SK-N-SH (cell line): Measurements from ENCODE around the gene CASKIN1. TPM values are rescaled to one million over a fixed set of nuclear protein-coding genes. Genes with fewer than 3 reads are reported as not detected.
"Not testable (repeated sequence)": the region's sequence is repeated elsewhere in the genome, so short reads cannot be mapped to it uniquely, and the experiment has no call there.

Experiments used
- CTCF ChIA-PET: fragments of 300-600, 350-600 bp; formaldehyde crosslinking; extraction: SDS; loops from one replicate; lab custom pipeline; 2021; lab: Yijun Ruan, JAX
- POLR2A ChIA-PET: fragments of 350-600 bp; sonication (Branson Sonifier 250); formaldehyde crosslinking; extraction: SDS; loops from one replicate; lab custom pipeline; 2020; ENCODE audit warnings: antibody characterized with exemption, inconsistent platforms; lab: Yijun Ruan, JAX
- DNase-seq: peaks from one replicate; pipeline ENCODE4 v3.0.0; 2012
- H2AFZ ChIP-seq: fragments of 200-600 bp; sonication (generic); 2 replicates; pipeline ENCODE4 v1.8.1; 2016; ENCODE audit warnings: antibody characterized with exemption, mild to moderate bottlenecking, low read depth
- H3F3A ChIP-seq: fragments of 200-600 bp; sonication (generic); replicated peaks from 2 replicates; pipeline ENCODE3; 2016; ENCODE audit warnings: antibody characterized with exemption, mild to moderate bottlenecking; ENCODE audit not compliant: insufficient read depth
- H3K27ac ChIP-seq, 2 experiments: fragments of 200-500 bp in 1 of 2; fragments of 200-600 bp in 1 of 2; sonication (Bioruptor generic) in 1 of 2; sonication (generic), shearing (Covaris generic) in 1 of 2; 2 replicates each; pipeline versions ENCODE4 v1.5.1 to v1.6.1; 2014 to 2016; ENCODE audit warnings: low read depth in 2 of 2, inconsistent platforms in 1 of 2, low read length in 1 of 2, mild to moderate bottlenecking in 1 of 2, mixed read lengths in 1 of 2
- H3K27me3 ChIP-seq: fragments of 200-600 bp; sonication (generic), shearing (Covaris generic); 2 replicates; pipeline ENCODE4 v1.6.1; 2016; ENCODE audit warnings: mixed run types; ENCODE audit not compliant: insufficient read depth
- H3K36me3 ChIP-seq, 2 experiments: fragments of 200-500 bp in 1 of 2; fragments of 200-600 bp in 1 of 2; sonication (Bioruptor generic) in 1 of 2; sonication (generic) in 1 of 2; replicated peaks in 1 of 2; 2 replicates each; pipeline versions ENCODE3 to v1.5.1; 2014 to 2016; ENCODE audit warnings: low read length in 1 of 2, mild to moderate bottlenecking in 1 of 2; ENCODE audit not compliant: insufficient read depth in 2 of 2, control insufficient read depth in 1 of 2
- H3K4me1 ChIP-seq, 2 experiments: fragments of 200-500 bp in 1 of 2; fragments of 200-600 bp in 1 of 2; sonication (Bioruptor generic) in 1 of 2; sonication (generic), shearing (Covaris generic) in 1 of 2; 2 replicates each; pipeline versions ENCODE4 v1.5.1 to v1.6.1; 2014 to 2016; ENCODE audit warnings: low read depth in 1 of 2, low read length in 1 of 2, mixed run types in 1 of 2; ENCODE audit not compliant: insufficient read depth in 2 of 2, control insufficient read depth in 1 of 2
- H3K4me2 ChIP-seq: fragments of 200-600 bp; sonication (generic), shearing (Covaris generic); 2 replicates; pipeline ENCODE4 v1.6.1; 2017; ENCODE audit warnings: mixed run types
- H3K4me3 ChIP-seq, 2 experiments: fragments of 200-500 bp in 1 of 2; fragments of 200-600 bp in 1 of 2; sonication (Bioruptor generic) in 1 of 2; sonication (generic), shearing (Covaris generic) in 1 of 2; 2 replicates each; pipeline versions ENCODE4 v1.5.1 to v1.8.1; 2014 to 2016; ENCODE audit warnings: low read depth in 2 of 2, inconsistent platforms in 1 of 2, low read length in 1 of 2, mild to moderate bottlenecking in 1 of 2, mixed read lengths in 1 of 2, moderate library complexity in 1 of 2
- H3K79me2 ChIP-seq: fragments of 200-600 bp; sonication (generic); 2 replicates; pipeline ENCODE4 v1.8.1; 2017; ENCODE audit warnings: mild to moderate bottlenecking; ENCODE audit not compliant: insufficient read depth
- H3K9ac ChIP-seq: fragments of 200-600 bp; sonication (generic); 2 replicates; pipeline ENCODE4 v1.6.1; 2017; ENCODE audit warnings: mixed run types
- H3K9me2 ChIP-seq: fragments of 200-600 bp; sonication (generic); 2 replicates; pipeline ENCODE4 v1.6.1; 2017; ENCODE audit warnings: mixed run types
- H3K9me3 ChIP-seq: fragments of 200-600 bp; sonication (generic); 2 replicates; pipeline ENCODE4 v1.6.1; 2017; ENCODE audit warnings: mixed run types, mild to moderate bottlenecking, moderate library complexity
- H4K20me1 ChIP-seq: fragments of 200-600 bp; sonication (generic); 2 replicates; pipeline ENCODE4 v1.6.1; 2017; ENCODE audit warnings: mild to moderate bottlenecking, mixed run types; ENCODE audit not compliant: insufficient read depth
- PBX3 ChIP-seq: IDR thresholded peaks from 2 replicates; pipeline ENCODE4; 2012
- WGBS: methylation state at CpG from one replicate; pipeline ENCODE4 v1.1.6; 2017; ENCODE audit warnings: low lambda C conversion rate; 5-methylcytosine and 5-hydroxymethylcytosine counted together
- polyA plus RNA-seq, 3 experiments: library from polyadenylated mRNA; depleted of rRNA; stranded (reverse); fragments of >200 nt; gene quantifications; 2 replicates each; pipeline ENCODE4 v1.2.3, GENCODE V29; 2012
- small RNA-seq, 7 experiments: library from RNA; depleted of rRNA; stranded (forward); fragments of <200 nt; gene quantifications; one replicate each; pipeline ENCODE3, GENCODE V24; 2012

Gene CASKIN1
- polyA plus RNA-seq, 1 of the 3 experiments (the other 2 are of a cell fraction): 1.7 TPM

GRCh38 chr16:2129251-2129650 lies 67.2 kb downstream of the CASKIN1 start:
- WGBS: 47% methylated on average over 9 of the region's 11 CpGs

GRCh38 chr16:2127630-2128280 lies 68.7 kb downstream of the CASKIN1 start:
- Histone ChIP-seq H3K27ac (peak overlapping the region; percentile 44 to 98), H3K79me2 (peaks cover 73% of the 10 kb centered on the region), H3K4me1 (peaks cover 28 to 47% of the 10 kb centered on the region in 2 experiments; a peak in 3 of 4 replicates), H3K4me2 (peak overlapping the region; percentile 55; the same call in 1 of the 2 replicates), H3F3A (peaks cover 14% of the 10 kb centered on the region), H4K20me1 (peaks cover 17% of the 10 kb centered on the region)
- POLR2A ChIA-PET, H2AFZ ChIP-seq, H3K9ac ChIP-seq, H3K4me3 ChIP-seq, H3K9me3 ChIP-seq, H3K36me3 ChIP-seq, CTCF ChIA-PET, H3K27me3 ChIP-seq, DNase-seq, H3K9me2 ChIP-seq: not testable (repeated sequence)
- WGBS: 6% methylated on average over 3 of the region's 3 CpGs

More at GRCh38 chr16:2129251-2129650, 67.2 kb downstream of the CASKIN1 start:
- H2AFZ ChIP-seq, H3K27ac ChIP-seq, POLR2A ChIA-PET, CTCF ChIA-PET, H3K9me3 ChIP-seq, DNase-seq, H3K4me3 ChIP-seq, H3K9me2 ChIP-seq, H3K36me3 ChIP-seq, H3K9ac ChIP-seq, H3K4me2 ChIP-seq, H3K27me3 ChIP-seq: not testable (repeated sequence)
- Histone ChIP-seq H3K79me2 (peaks cover 68% of the 10 kb centered on the region), H3F3A (peaks cover 14% of the 10 kb centered on the region), H4K20me1 (peaks cover 21% of the 10 kb centered on the region), H3K4me1 (peaks cover 24 to 35% of the 10 kb centered on the region in 2 experiments; a peak in 3 of 4 replicates)
- 0 out of 2 replicates have a peak, but pooled peaks have one; percentile 15 for TF ChIP-seq PBX3

Small RNAs within 50 kb of the gene (small RNA-seq; reads per million reads assigned to genes)
- 0 reads per million in 7 experiments for gene MIR3180-5
- 0 reads per million in 7 experiments for gene MIR4516
- gene RF00019: 0 reads per million in 7 experiments
- 0 reads per million in 7 experiments for gene SNORD60

Other genes with a start within 250 kb of the CASKIN1 start
- not detected in 2 replicates for gene RPL3L, start 241.9 kb downstream of the CASKIN1 start, polyA plus RNA-seq (2012; rRNA removed)
- gene NDUFB10, start 237.1 kb downstream of the CASKIN1 start, polyA plus RNA-seq (2012; rRNA removed): 251 and 468 TPM in 2 replicates
- gene RPS2, start 231.8 kb downstream of the CASKIN1 start, polyA plus RNA-seq (2012; rRNA removed): 4,622 and 6,384 TPM in 2 replicates
- gene RNF151, start 229.7 kb downstream of the CASKIN1 start, polyA plus RNA-seq (2012; rRNA removed): 0.07 TPM in 1 of 2 replicates, not detected in the other
- 36.7 and 37.1 TPM in 2 replicates for gene TBL3, start 224.6 kb downstream of the CASKIN1 start, polyA plus RNA-seq (2012; rRNA removed)
- gene NOXO1, start 215.1 kb downstream of the CASKIN1 start, polyA plus RNA-seq (2012; rRNA removed): 0.19 and 0.21 TPM in 2 replicates
- 13.3 and 20.4 TPM in 2 replicates for gene GFER, start 212.4 kb downstream of the CASKIN1 start, polyA plus RNA-seq (2012; rRNA removed)
- 10.7 and 10.8 TPM in 2 replicates for gene SYNGR3, start 206.6 kb downstream of the CASKIN1 start, polyA plus RNA-seq (2012; rRNA removed)
- gene ZNF598, start 186.8 kb downstream of the CASKIN1 start, polyA plus RNA-seq (2012; rRNA removed): 38.1 and 47.8 TPM in 2 replicates
- gene NPW, start 176.8 kb downstream of the CASKIN1 start, polyA plus RNA-seq (2012; rRNA removed): 0.62 and 1.1 TPM in 2 replicates
- gene NHERF2, start 169.7 kb downstream of the CASKIN1 start, polyA plus RNA-seq (2012; rRNA removed): 45.2 and 53.8 TPM in 2 replicates
- gene NTHL1, start 148.8 kb downstream of the CASKIN1 start, polyA plus RNA-seq (2012; rRNA removed): 72.9 and 77.3 TPM in 2 replicates
- gene TSC2, start 148.6 kb downstream of the CASKIN1 start, polyA plus RNA-seq (2012; rRNA removed): 76.7 and 96.1 TPM in 2 replicates
- gene PKD1, start 60.7 kb downstream of the CASKIN1 start, polyA plus RNA-seq (2012; rRNA removed): 39.8 and 47.4 TPM in 2 replicates
- 14.3 and 19.5 TPM in 2 replicates for gene RAB26, start 48.0 kb downstream of the CASKIN1 start, polyA plus RNA-seq (2012; rRNA removed)
- 69.9 and 73.0 TPM in 2 replicates for gene TRAF7, start 40.8 kb downstream of the CASKIN1 start, polyA plus RNA-seq (2012; rRNA removed)
- gene MLST8, start 8.8 kb upstream of the CASKIN1 start, polyA plus RNA-seq (2012; rRNA removed): 70.3 and 85.4 TPM in 2 replicates
- 2.3 and 3.4 TPM in 2 replicates for gene BRICD5, start 14.3 kb upstream of the CASKIN1 start, polyA plus RNA-seq (2012; rRNA removed)
- gene PGP, start 18.2 kb upstream of the CASKIN1 start, polyA plus RNA-seq (2012; rRNA removed): 10.3 and 10.8 TPM in 2 replicates
- 33.0 and 34.0 TPM in 2 replicates for gene E4F1, start 27.0 kb upstream of the CASKIN1 start, polyA plus RNA-seq (2012; rRNA removed)
- gene DNASE1L2, start 39.8 kb upstream of the CASKIN1 start, polyA plus RNA-seq (2012; rRNA removed): 2.4 and 2.5 TPM in 2 replicates
- 53.3 and 61.8 TPM in 2 replicates for gene ECI1, start 55.0 kb upstream of the CASKIN1 start, polyA plus RNA-seq (2012; rRNA removed)
- 227 and 277 TPM in 2 replicates for gene RNPS1, start 71.5 kb upstream of the CASKIN1 start, polyA plus RNA-seq (2012; rRNA removed)
- 6.9 and 9.9 TPM in 2 replicates for gene ABCA3, start 144.1 kb upstream of the CASKIN1 start, polyA plus RNA-seq (2012; rRNA removed)
- gene CCNF, start 232.8 kb upstream of the CASKIN1 start, polyA plus RNA-seq (2012; rRNA removed): 3.8 and 4.6 TPM in 2 replicates